Measurements from ENCODE around the gene IL2RG. TPM values are rescaled to one million over a fixed set of nuclear protein-coding genes. Genes with fewer than 3 reads are reported as not detected.

Gene IL2RG
- 100 to 1,000 TPM; 278 to 342 TPM for total RNA-seq

GRCh38 chrX:71111141-71111843 is at the start of gene IL2RG:
IL2RG (minus strand) TSS chrX:71111577; CDS start chrX:71111539, 38 bp downstream.
- H3K9me3 Mint-ChIP-seq (ENCODE audit: low read depth), result no peaks in the 10 kb centered on the region
- no peaks in the 10 kb centered on the region for H3K27me3 Mint-ChIP-seq
- peaks cover 39% of the 10 kb centered on the region for H3K4me1 Mint-ChIP-seq
- H3K4me3 Mint-ChIP-seq, result peak within 1 kb of the TSS; percentile 99
- peak within 1 kb of the TSS; percentile 99 for H3K27ac Mint-ChIP-seq
- ChIA-PET POLR2A (interaction anchor here (0.5 to 1.5 kb wide), 6 partner anchors 9 to 979 kb away, joined by 3 to 6 read pairs (median 4); partner anchors contain the start of genes ITGB1BP2 and TAF1), CTCF (interaction anchor here (0.5 to 2.8 kb wide), 6 partner anchors 8 to 667 kb away, joined by 3 to 22 read pairs (median 4); no protein-coding TSS in a partner anchor)
- intact Hi-C loops (cut with DNase I, micrococcal nuclease), result loop anchor here (1.0 to 5.0 kb wide), 5 partner anchors 13 to 423 kb away; partner anchors contain the start of genes NONO (in 1 of the 2) and TAF1 (in 1 of the 2)
- peak; percentile 83 for ATAC-seq
- peak; percentile 83 for DNase-seq
- peaks cover 49% of the 10 kb centered on the region for H3K36me3 Mint-ChIP-seq (ENCODE audit: low read depth)

- POLR2A ChIA-PET, result no interaction called here
- CTCF ChIA-PET, result no interaction called here
- Mint-ChIP-seq H3K27ac (no peak overlapping the region), H3K4me3 (no peak overlapping the region), H3K36me3 (ENCODE audit: low read depth) (peaks cover 2% of the 10 kb centered on the region), H3K27me3 (no peaks in the 10 kb centered on the region), H3K9me3 (ENCODE audit: low read depth) (no peaks in the 10 kb centered on the region), H3K4me1 (peaks cover 5% of the 10 kb centered on the region)
- ATAC-seq (no peak), DNase-seq (no peak)
- intact Hi-C loops (cut with DNase I, micrococcal nuclease), result no loop called here
These were observed 49.1 kb upstream of the IL2RG start for GRCh38 chrX:71160475-71160874.

GRCh38 chrX:71159335-71159734 is 48.0 kb upstream of the IL2RG start:
- peaks cover 5% of the 10 kb centered on the region for H3K4me1 Mint-ChIP-seq
- no peak overlapping the region for H3K27ac Mint-ChIP-seq
- CTCF ChIA-PET, result interaction anchor here (0.6 kb wide), 1 partner anchor 42 kb away, joined by 8 read pairs; no protein-coding TSS in a partner anchor
- H3K36me3 Mint-ChIP-seq (ENCODE audit: low read depth), result peaks cover 2% of the 10 kb centered on the region
- H3K27me3 Mint-ChIP-seq, result no peaks in the 10 kb centered on the region
- no peaks in the 10 kb centered on the region for H3K9me3 Mint-ChIP-seq (ENCODE audit: low read depth)
- H3K4me3 Mint-ChIP-seq, result no peak overlapping the region
- ATAC-seq (peak; percentile 36), DNase-seq (no peak)
- POLR2A ChIA-PET, result no interaction called here
- intact Hi-C loops (cut with DNase I, micrococcal nuclease), result no loop called here

- peaks cover 5% of the 10 kb centered on the region for H3K4me1 Mint-ChIP-seq
- H3K27ac Mint-ChIP-seq, result no peak overlapping the region
- H3K36me3 Mint-ChIP-seq (ENCODE audit: low read depth), result peaks cover 2% of the 10 kb centered on the region
- ATAC-seq, result no peak
- no peaks in the 10 kb centered on the region for H3K27me3 Mint-ChIP-seq
- DNase-seq, result no peak
- no peaks in the 10 kb centered on the region for H3K9me3 Mint-ChIP-seq (ENCODE audit: low read depth)
- POLR2A ChIA-PET, result no interaction called here
- no peak overlapping the region for H3K4me3 Mint-ChIP-seq
- CTCF ChIA-PET, result no interaction called here
- intact Hi-C loops (cut with DNase I, micrococcal nuclease), result no loop called here
These were observed 47.2 kb upstream of the IL2RG start for GRCh38 chrX:71158603-71159002.

- H3K36me3 Mint-ChIP-seq (ENCODE audit: low read depth), result peaks cover 2% of the 10 kb centered on the region
- intact Hi-C loops (cut with DNase I, micrococcal nuclease), result no loop called here
- no peaks in the 10 kb centered on the region for H3K9me3 Mint-ChIP-seq (ENCODE audit: low read depth)
- POLR2A ChIA-PET, result no interaction called here
- peaks cover 5% of the 10 kb centered on the region for H3K4me1 Mint-ChIP-seq
- ATAC-seq (no peak), DNase-seq (no peak)
- CTCF ChIA-PET, result interaction anchor here (1.2 kb wide), 1 partner anchor 16 kb away, joined by 4 read pairs; no protein-coding TSS in a partner anchor
- H3K27me3 Mint-ChIP-seq, result no peaks in the 10 kb centered on the region
- no peak overlapping the region for H3K4me3 Mint-ChIP-seq
- H3K27ac Mint-ChIP-seq, result no peak overlapping the region
These were observed 43.3 kb upstream of the IL2RG start for GRCh38 chrX:71154641-71155040.

GRCh38 chrX:71154196-71154595 is 42.8 kb upstream of the IL2RG start:
- ChIA-PET CTCF (no interaction called here), POLR2A (no interaction called here)
- intact Hi-C loops (cut with DNase I, micrococcal nuclease), result no loop called here
- Mint-ChIP-seq H3K4me1 (peaks cover 2% of the 10 kb centered on the region), H3K4me3 (no peak overlapping the region), H3K36me3 (ENCODE audit: low read depth) (peaks cover 2% of the 10 kb centered on the region), H3K9me3 (ENCODE audit: low read depth) (no peaks in the 10 kb centered on the region), H3K27me3 (no peaks in the 10 kb centered on the region), H3K27ac (no peak overlapping the region)
- no peak for ATAC-seq
- DNase-seq, result no peak

- POLR2A ChIA-PET, result no interaction called here
- ATAC-seq (no peak), DNase-seq (no peak)
- CTCF ChIA-PET, result interaction anchor here (0.6 kb wide), 1 partner anchor 13 kb away, joined by 5 read pairs; no protein-coding TSS in a partner anchor
- Mint-ChIP-seq H3K4me1 (peaks cover 3% of the 10 kb centered on the region), H3K36me3 (ENCODE audit: low read depth) (peaks cover 2% of the 10 kb centered on the region), H3K27me3 (no peaks in the 10 kb centered on the region), H3K4me3 (no peak overlapping the region), H3K27ac (no peak overlapping the region), H3K9me3 (ENCODE audit: low read depth) (no peaks in the 10 kb centered on the region)
- intact Hi-C loops (cut with DNase I, micrococcal nuclease), result no loop called here
These were observed 40.0 kb upstream of the IL2RG start for GRCh38 chrX:71151366-71151765.

GRCh38 chrX:71148278-71148663 is 36.9 kb upstream of the IL2RG start:
- ATAC-seq (no peak), DNase-seq (no peak)
- Mint-ChIP-seq H3K27ac (no peak overlapping the region), H3K27me3 (no peaks in the 10 kb centered on the region), H3K4me3 (no peak overlapping the region), H3K9me3 (ENCODE audit: low read depth) (no peaks in the 10 kb centered on the region), H3K36me3 (ENCODE audit: low read depth) (peaks cover under 1% of the 10 kb centered on the region), H3K4me1 (peaks cover 13% of the 10 kb centered on the region)
- CTCF ChIA-PET, result interaction anchor here (1.1 kb wide), 1 partner anchor 30 kb away, joined by 3 read pairs; no protein-coding TSS in a partner anchor
- POLR2A ChIA-PET, result no interaction called here
- intact Hi-C loops (cut with DNase I, micrococcal nuclease), result no loop called here

- peaks cover 1% of the 10 kb centered on the region for H3K36me3 Mint-ChIP-seq (ENCODE audit: low read depth)
- H3K27me3 Mint-ChIP-seq, result no peaks in the 10 kb centered on the region
- intact Hi-C loops (cut with DNase I, micrococcal nuclease), result no loop called here
- ChIA-PET POLR2A (no interaction called here), CTCF (no interaction called here)
- ATAC-seq, result no peak
- H3K4me3 Mint-ChIP-seq, result no peak overlapping the region
- no peaks in the 10 kb centered on the region for H3K9me3 Mint-ChIP-seq (ENCODE audit: low read depth)
- no peak for DNase-seq
- no peak overlapping the region for H3K27ac Mint-ChIP-seq
- H3K4me1 Mint-ChIP-seq, result peaks cover 13% of the 10 kb centered on the region
These were observed 36.3 kb upstream of the IL2RG start for GRCh38 chrX:71147496-71148277.

GRCh38 chrX:71144651-71145050 is 33.3 kb upstream of the IL2RG start, which contains the start of gene NLGN3:
NLGN3 (plus strand) TSS chrX:71144841; CDS start chrX:71147750, 2,909 bp downstream.
- POLR2A ChIA-PET, result interaction anchor here (0.5 kb wide), 1 partner anchor 148 kb away, joined by 3 read pairs; no protein-coding TSS in a partner anchor
- ATAC-seq, result no peak
- H3K27ac Mint-ChIP-seq, result no peak within 1 kb of the TSS
- intact Hi-C loops (cut with DNase I, micrococcal nuclease), result no loop called here
- no peak within 1 kb of the TSS for H3K4me3 Mint-ChIP-seq
- peaks cover 15% of the 10 kb centered on the region for H3K4me1 Mint-ChIP-seq
- no peak for DNase-seq
- CTCF ChIA-PET, result no interaction called here
- no peaks in the 10 kb centered on the region for H3K27me3 Mint-ChIP-seq
- H3K36me3 Mint-ChIP-seq (ENCODE audit: low read depth), result peaks cover 3% of the 10 kb centered on the region
- H3K9me3 Mint-ChIP-seq (ENCODE audit: low read depth), result no peaks in the 10 kb centered on the region

GRCh38 chrX:71143508-71143907 is 32.1 kb upstream of the IL2RG start:
- ChIA-PET POLR2A (interaction anchor here (0.7 kb wide), 1 partner anchor 19 kb away, joined by 3 read pairs; no protein-coding TSS in a partner anchor), CTCF (no interaction called here)
- H3K4me3 Mint-ChIP-seq, result no peak overlapping the region
- ATAC-seq (no peak), DNase-seq (no peak)
- no peak overlapping the region for H3K27ac Mint-ChIP-seq
- no peaks in the 10 kb centered on the region for H3K27me3 Mint-ChIP-seq
- H3K9me3 Mint-ChIP-seq (ENCODE audit: low read depth), result no peaks in the 10 kb centered on the region
- peaks cover 17% of the 10 kb centered on the region for H3K4me1 Mint-ChIP-seq
- peaks cover 8% of the 10 kb centered on the region for H3K36me3 Mint-ChIP-seq (ENCODE audit: low read depth)
- intact Hi-C loops (cut with DNase I, micrococcal nuclease), result no loop called here

All from activated CD4-positive, alpha-beta T cell treated with anti-CD3 and anti-CD28 coated beads for 36 hours (primary cell).